Duodenal mucosa (tissue), 2 donors: ENCODE data around the gene SAMD8.
"Not testable (repeated sequence)": the region's sequence is repeated elsewhere in the genome, so short reads cannot be mapped to it uniquely, and the experiment has no call there.

Source experiments
- H3K27ac ChIP-seq: one replicate; pipeline ENCODE4 v1.7.0; 2013; ENCODE audit warnings: low read depth, low read length
- H3K27me3 ChIP-seq, 2 donors: one replicate each; pipeline ENCODE4 v1.7.0; 2013; ENCODE audit warnings: low read length in 2 of 2, control low read depth in 1 of 2; ENCODE audit not compliant: insufficient read depth in 2 of 2, control insufficient read depth in 1 of 2
- H3K36me3 ChIP-seq, 2 donors: one replicate each; pipeline ENCODE4 v1.7.0; 2013; ENCODE audit warnings: low read length in 2 of 2, control low read depth in 1 of 2; ENCODE audit not compliant: insufficient read depth in 2 of 2, control insufficient read depth in 1 of 2
- H3K4me1 ChIP-seq, 2 donors: one replicate each; pipeline ENCODE4 v1.7.0; 2013; ENCODE audit warnings: low read length in 2 of 2, control low read depth in 1 of 2; ENCODE audit not compliant: insufficient read depth in 2 of 2, control insufficient read depth in 1 of 2
- H3K4me3 ChIP-seq, 2 donors: one replicate each; pipeline ENCODE4 v1.7.0; 2013; ENCODE audit warnings: low read length in 2 of 2, low read depth in 1 of 2
- H3K9ac ChIP-seq, 2 donors: one replicate each; pipeline ENCODE4 v1.7.0; 2013; ENCODE audit warnings: low read length in 2 of 2, low read depth in 1 of 2
- H3K9me3 ChIP-seq, 2 donors: one replicate each; pipeline ENCODE4 v1.7.0; 2013; ENCODE audit warnings: low read length in 2 of 2, control low read depth in 1 of 2; ENCODE audit not compliant: control insufficient read depth in 1 of 2

Gene SAMD8

DNA sequence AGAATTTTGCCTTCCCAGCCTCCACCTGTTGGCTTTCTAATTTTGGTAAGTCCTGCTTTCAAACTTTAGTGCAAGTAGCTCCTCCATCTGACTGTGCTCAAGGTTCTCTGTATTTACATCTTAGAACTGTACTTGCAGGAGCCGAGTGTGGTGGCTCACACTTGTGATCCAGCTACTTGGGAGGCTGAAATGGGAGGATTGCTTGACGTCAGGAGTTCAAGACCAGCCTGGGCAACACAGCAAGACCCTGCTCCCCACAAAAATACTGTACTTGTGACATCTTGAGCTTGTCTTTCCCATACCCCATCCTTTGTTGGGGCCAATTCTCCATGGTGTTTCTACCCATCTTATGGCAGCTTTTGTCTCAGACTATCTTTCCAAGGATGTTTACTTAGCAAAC, 94.5 kb downstream of the SAMD8 start:
- Histone ChIP-seq H3K27ac (no peak overlapping the region), H3K9me3 (no peaks in the 10 kb centered on the region), H3K4me3 (no peak overlapping the region)

DNA sequence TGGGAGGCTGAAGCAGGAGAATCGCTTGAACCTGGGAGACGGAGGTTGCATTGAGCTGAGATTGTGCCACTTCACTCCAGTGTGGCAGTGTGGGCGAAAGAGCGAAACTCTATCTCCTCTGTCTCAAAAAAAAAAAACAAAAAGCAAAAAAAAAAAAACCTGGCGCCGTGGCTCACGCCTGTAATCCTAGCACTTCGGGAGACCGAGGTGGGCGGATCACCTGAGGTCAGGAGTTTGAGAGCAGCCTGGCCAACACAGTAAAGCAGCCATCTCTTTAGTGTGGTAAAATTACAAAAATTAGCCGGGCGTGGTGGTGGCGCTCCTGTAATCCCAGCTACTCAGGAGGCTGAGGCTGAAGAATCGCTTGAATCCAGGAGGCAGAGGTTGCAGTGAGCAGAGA, 95.2 kb downstream of the SAMD8 start:
- not testable (repeated sequence) for H3K4me3 ChIP-seq, H3K36me3 ChIP-seq, H3K9ac ChIP-seq, H3K27ac ChIP-seq, H3K9me3 ChIP-seq, H3K27me3 ChIP-seq
- peaks cover 14 to 15% of the 10 kb centered on the region in 2 donors for H3K4me1 ChIP-seq

More for the DNA sequence above, 94.5 kb downstream of the SAMD8 start:
- H3K4me1 ChIP-seq, result peaks cover 13 to 20% of the 10 kb centered on the region in 2 donors
- H3K9ac ChIP-seq, result no peak overlapping the region
- no peaks in the 10 kb centered on the region for H3K36me3 ChIP-seq
- H3K27me3 ChIP-seq, result no peaks in the 10 kb centered on the region

DNA sequence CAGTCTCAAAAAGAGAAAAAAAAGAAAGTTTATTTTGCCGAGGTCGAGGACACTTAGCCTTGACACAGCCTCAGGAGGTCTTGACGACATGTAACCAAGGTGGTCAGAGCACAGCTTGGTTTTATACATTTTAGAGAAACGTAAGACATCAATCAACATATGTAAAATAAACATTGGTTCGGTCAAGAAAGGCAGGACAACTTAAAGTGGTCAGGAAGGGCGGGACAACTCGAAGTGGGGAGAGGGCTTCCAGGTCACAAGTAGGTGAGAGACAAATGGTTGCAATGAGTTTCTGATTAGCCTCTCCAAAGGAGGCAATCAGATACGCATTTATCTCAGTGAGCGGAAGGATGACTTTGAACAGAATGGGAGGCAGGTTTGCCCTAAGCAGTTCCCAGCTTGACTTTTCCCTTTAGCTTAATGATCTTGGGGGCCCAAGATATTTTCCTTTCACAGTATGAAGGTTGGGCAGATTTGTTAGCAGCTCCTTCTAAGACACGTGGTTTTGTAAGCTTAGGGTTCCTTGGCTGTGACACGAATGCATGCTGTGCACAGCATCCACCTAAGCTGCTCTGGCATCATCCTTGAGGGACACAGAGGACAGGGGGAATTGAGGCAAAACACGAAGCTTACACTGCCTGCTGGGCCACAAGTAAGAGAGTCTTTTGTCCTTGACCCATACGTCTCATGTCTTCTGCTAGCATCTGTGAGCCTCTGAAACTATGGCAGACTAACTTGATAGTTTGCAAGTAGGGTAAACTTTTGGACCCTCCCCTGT, 95.8 kb downstream of the SAMD8 start:
- no peak overlapping the region for H3K4me3 ChIP-seq
- H3K27ac ChIP-seq, result no peak overlapping the region
- peaks cover 0 to 3% of the 10 kb centered on the region in 2 donors for H3K36me3 ChIP-seq
- no peaks in the 10 kb centered on the region for H3K27me3 ChIP-seq
- peaks cover 14 to 15% of the 10 kb centered on the region in 2 donors for H3K4me1 ChIP-seq
- H3K9me3 ChIP-seq, result no peaks in the 10 kb centered on the region
- H3K9ac ChIP-seq, result no peak overlapping the region

DNA sequence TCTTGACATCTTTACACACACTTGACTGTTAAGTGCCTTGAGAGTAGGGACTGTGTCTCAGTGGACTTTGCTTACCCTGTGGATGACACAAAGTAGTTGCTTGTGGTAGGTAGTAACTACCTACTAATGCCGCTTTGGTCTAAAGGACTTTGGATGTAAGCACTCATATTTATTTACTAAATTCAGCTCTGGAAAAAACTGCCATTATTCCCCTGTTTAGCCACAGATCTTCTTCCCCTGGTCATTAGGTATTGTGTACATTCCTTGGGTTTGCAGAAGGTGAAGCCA, 96.3 kb downstream of the SAMD8 start:
- Histone ChIP-seq H3K4me3 (no peak overlapping the region), H3K9ac (no peak overlapping the region), H3K27ac (no peak overlapping the region), H3K4me1 (peaks cover 13 to 14% of the 10 kb centered on the region in 2 donors), H3K27me3 (no peaks in the 10 kb centered on the region), H3K9me3 (no peaks in the 10 kb centered on the region), H3K36me3 (peaks cover 0 to 6% of the 10 kb centered on the region in 2 donors)

DNA sequence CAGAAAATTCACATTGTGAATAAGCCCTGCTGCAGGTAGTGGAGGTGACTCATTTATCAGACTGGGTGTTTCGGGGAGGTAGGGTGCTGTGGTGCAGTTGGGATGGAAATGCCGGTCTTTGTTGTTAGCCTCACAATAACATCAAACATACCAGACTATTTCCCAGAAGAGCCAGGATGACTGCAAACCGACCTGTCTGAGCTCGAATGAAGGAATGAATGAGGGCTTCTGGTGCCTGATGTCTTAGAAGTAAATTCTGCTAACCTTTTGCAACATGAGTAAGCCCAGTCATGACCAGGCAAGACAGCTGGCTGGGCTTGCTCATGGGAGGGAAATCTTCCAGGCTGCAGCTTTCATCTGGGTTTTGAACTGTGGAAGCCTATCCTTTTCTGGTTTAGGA, 96.7 kb downstream of the SAMD8 start:
- Histone ChIP-seq H3K9me3 (no peaks in the 10 kb centered on the region), H3K27ac (no peak overlapping the region)

DNA sequence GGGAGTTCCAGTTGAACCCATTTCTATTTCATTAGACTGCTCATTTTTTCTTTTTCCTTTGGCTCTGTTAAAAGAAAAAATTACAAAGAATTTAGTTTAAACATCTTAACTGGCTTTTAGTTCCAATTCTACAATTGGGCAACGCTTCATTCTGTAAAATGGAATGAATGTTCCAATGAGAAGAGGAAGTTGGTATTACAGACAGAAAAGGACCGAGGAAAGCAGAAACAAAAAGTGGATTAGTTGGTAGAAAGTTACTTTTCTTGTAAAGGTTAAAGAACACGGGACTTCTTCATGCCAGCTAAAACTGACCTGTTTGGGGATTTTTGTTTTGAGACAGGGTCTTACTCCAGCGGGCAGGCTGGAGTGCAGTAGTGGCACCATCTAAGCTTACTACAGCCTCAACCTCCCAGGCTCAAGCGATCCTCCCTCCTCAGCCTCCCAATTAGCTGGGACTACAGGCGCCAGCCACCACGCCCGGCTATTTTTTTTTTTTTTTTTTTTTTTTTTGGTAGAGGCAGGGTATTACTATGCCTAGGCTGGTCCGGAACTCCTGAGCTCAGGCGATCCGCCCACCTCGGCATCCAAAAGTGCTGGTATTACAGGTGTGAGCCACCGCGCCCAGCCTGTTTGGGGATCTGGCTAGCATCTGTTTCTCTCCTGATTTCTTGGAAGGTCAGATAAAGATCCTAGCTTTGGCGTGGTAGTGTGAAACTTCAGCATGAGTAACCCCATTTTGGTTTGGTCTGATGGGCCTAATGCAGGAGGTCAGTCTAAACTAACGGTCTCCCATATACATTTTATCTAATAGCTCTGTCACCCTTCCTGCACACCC, 97.8 kb downstream of the SAMD8 start:
- peak overlapping the region; percentile 92 to 93 for H3K9ac ChIP-seq
- H3K4me3 ChIP-seq, result peak overlapping the region; percentile 89 to 93
- peaks cover 11 to 16% of the 10 kb centered on the region in 2 donors for H3K4me1 ChIP-seq

More for the DNA sequence above, 96.7 kb downstream of the SAMD8 start:
- peaks cover 0 to 7% of the 10 kb centered on the region in 2 donors for H3K36me3 ChIP-seq
- no peak overlapping the region for H3K4me3 ChIP-seq
- peaks cover 11 to 16% of the 10 kb centered on the region in 2 donors for H3K4me1 ChIP-seq
- no peak overlapping the region for H3K9ac ChIP-seq
- H3K27me3 ChIP-seq, result no peaks in the 10 kb centered on the region

DNA sequence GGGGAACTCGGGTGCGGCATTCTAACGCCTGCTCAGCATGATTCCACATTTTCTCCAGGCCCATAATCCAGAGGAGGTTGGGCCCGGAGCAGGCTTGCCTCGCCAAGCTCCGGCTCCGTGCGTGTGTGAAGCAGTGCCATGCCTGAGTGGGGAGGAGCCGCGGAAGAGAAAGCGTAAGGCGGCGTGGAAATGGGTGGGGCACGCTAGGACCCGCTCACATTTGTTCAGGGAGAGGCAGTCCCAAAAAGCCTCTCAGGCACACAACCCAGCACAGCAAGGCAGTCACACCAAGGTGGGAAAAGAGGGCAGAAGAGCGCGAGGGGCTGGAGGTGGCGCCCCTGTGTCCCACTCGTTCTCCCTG, 98.4 kb downstream of the SAMD8 start:
- Histone ChIP-seq H3K36me3 (peaks cover 0 to 21% of the 10 kb centered on the region in 2 donors), H3K4me1 (peaks cover 11 to 16% of the 10 kb centered on the region in 2 donors), H3K9ac (peak overlapping the region; percentile 92 to 93)

More for the DNA sequence above, 97.8 kb downstream of the SAMD8 start:
- Histone ChIP-seq H3K36me3 (peaks cover 0 to 15% of the 10 kb centered on the region in 2 donors), H3K27me3 (no peaks in the 10 kb centered on the region), H3K9me3 (no peaks in the 10 kb centered on the region), H3K27ac (peak overlapping the region; percentile 99)

DNA sequence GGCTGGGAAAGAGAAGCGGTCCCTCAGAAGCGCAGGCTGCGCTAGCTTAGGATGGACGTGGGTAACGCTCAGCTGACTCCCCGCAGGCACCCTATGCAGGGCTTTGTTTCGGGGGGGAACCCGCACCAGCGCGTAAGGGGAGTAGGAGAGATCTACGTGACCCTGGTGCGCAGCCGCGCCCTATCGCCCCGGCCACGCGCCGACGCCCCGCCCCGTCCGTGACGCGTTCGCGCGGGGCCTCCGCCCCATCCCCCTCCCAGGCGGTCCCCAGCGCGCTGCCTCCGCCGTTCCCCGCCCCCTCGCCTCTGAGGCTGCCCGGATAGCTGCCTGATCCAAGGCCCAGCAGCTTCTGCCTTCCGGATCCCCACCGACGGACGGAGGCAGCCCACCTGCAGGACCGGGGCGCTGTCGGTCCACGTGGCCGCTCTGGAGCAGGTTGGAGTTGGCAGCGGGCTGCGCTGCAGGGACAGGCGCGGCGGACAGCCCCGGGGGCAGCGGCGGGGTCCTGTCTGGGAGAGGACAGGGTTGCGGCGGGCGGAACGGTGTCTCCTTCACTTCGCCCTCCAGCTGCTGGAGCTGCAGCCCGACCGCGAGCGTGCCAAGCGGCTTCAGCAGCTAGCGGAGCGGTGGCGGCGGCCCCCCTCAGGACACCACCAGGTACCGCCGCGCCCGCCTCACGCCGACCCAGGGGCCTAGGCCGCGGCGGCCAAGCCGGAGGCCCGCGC, 99.0 kb downstream of the SAMD8 start, which contains the start of gene VDAC2:
TSS of gene VDAC2 (plus strand) at position 515 of the 725 bp plus-strand sequence. CDS start 363 bp downstream, outside the sequence.
- Histone ChIP-seq H3K4me3 (peak within 1 kb of the TSS; percentile 89 to 93), H3K4me1 (peaks cover 11 to 16% of the 10 kb centered on the region in 2 donors), H3K9ac (peak within 1 kb of the TSS; percentile 93 to 97), H3K36me3 (peaks cover 0 to 21% of the 10 kb centered on the region in 2 donors), H3K9me3 (no peaks in the 10 kb centered on the region), H3K27ac (peak within 1 kb of the TSS; percentile 99), H3K27me3 (no peaks in the 10 kb centered on the region)

More for the DNA sequence above, 98.4 kb downstream of the SAMD8 start:
- Histone ChIP-seq H3K27ac (peak overlapping the region; percentile 99), H3K9me3 (no peaks in the 10 kb centered on the region), H3K27me3 (no peaks in the 10 kb centered on the region), H3K4me3 (peak overlapping the region; percentile 89 to 93)

DNA sequence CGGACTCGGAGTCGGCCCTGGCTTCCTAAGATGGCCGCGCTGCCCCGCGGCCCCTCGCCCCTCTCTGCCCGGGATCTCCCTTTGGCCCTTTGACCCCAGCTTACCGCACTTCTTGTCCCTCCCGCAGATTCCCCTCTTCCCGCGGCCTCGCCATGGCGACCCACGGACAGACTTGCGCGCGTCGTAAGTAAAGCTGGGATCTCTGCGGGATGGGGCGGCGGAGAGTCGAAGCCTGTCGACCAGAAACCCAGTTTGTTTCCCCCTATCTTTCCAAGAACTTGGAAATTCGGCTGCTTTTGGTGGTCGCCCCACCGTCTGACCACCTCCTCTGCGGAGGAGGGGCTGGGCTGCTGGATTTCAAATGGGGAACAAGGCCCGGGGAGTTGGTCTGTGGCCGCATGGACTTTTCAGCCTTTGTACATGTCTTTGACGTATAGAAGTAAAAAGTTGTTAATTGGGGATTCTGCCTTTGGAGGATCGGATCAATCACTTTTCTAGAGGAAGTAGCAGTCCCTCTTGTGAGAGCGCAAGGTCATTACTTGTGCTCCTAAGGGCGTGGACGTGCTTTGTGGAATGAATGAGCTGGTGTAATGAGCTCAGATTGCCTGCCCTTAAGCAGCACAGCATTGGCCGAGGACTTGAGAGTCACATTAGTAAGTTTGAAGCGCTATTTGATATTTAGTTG, 99.7 kb downstream of the SAMD8 start:
- Histone ChIP-seq H3K4me3 (peak overlapping the region; percentile 89 to 93), H3K4me1 (peaks cover 11 to 16% of the 10 kb centered on the region in 2 donors), H3K9me3 (no peaks in the 10 kb centered on the region), H3K9ac (peak overlapping the region; percentile 93 to 97), H3K27me3 (no peaks in the 10 kb centered on the region), H3K36me3 (peaks cover 3 to 28% of the 10 kb centered on the region in 2 donors), H3K27ac (peak overlapping the region; percentile 99)
